ENCODE results near the gene ELFN2.

- TF ChIP-seq POLR2AphosphoS5 (IDR thresholded peaks at IDR 0.05; ENCODE audit: low read depth, low read length): no peak
- TF ChIP-seq POLR2A (IDR thresholded peaks at IDR 0.05; ENCODE audit: low read depth, low read length): no peak
Measured at GRCh38 chr22:37443086-37443485, 15.8 kb upstream of the ELFN2 start.
